NCI-H2081 treated with DMSO at 0.1 percent for 48 hours (cell line): ENCODE data around the gene HYAL2.
"Not testable (repeated sequence)": the region's sequence is repeated elsewhere in the genome, so short reads cannot be mapped to it uniquely, and the experiment has no call there.

Experiments used
- DNase-seq: peaks from one replicate; lab custom pipeline; 2025; lab: John Stamatoyannopoulos, UW

HYAL2 gene

GRCh38 chr3:50292159-50293078, 30.1 kb downstream of the HYAL2 start, which contains the start of gene IFRD2:
TSS of gene IFRD2 (minus strand) at chr3:50292429. CDS start at chr3:50292274, 155 bp downstream.
- DNase-seq: peak; percentile 72

GRCh38 chr3:50290161-50290641, 32.3 kb downstream of the HYAL2 start:
- no peak for DNase-seq

- DNase-seq: no peak
Measured at GRCh38 chr3:50289130-50289529, 33.4 kb downstream of the HYAL2 start.

- DNase-seq: no peak
Measured at GRCh38 chr3:50288387-50289007, 34.0 kb downstream of the HYAL2 start.

- no peak for DNase-seq
Measured at GRCh38 chr3:50287262-50287661, 35.3 kb downstream of the HYAL2 start.

GRCh38 chr3:50286322-50287227, 36.0 kb downstream of the HYAL2 start:
- DNase-seq: no peak

- DNase-seq: not testable (repeated sequence)
Measured at GRCh38 chr3:50284121-50284520, 38.4 kb downstream of the HYAL2 start.

GRCh38 chr3:50279255-50280016, 43.1 kb downstream of the HYAL2 start:
- no peak for DNase-seq

GRCh38 chr3:50278880-50279224, 43.7 kb downstream of the HYAL2 start, which contains the start of gene LSMEM2:
TSS of gene LSMEM2 (plus strand) at chr3:50279087. CDS start at chr3:50279114, 27 bp downstream.
- no peak for DNase-seq

- no peak for DNase-seq
Measured at GRCh38 chr3:50278123-50278879, 44.2 kb downstream of the HYAL2 start.

- no peak for DNase-seq
Measured at GRCh38 chr3:50276762-50277101, 45.8 kb downstream of the HYAL2 start.

GRCh38 chr3:50275996-50276761, 46.4 kb downstream of the HYAL2 start:
- no peak for DNase-seq

- DNase-seq: no peak
Measured at GRCh38 chr3:50275141-50275995, 47.2 kb downstream of the HYAL2 start.

- DNase-seq: no peak
Measured at GRCh38 chr3:50274371-50275104, 48.0 kb downstream of the HYAL2 start.

GRCh38 chr3:50273689-50274065, 48.9 kb downstream of the HYAL2 start:
- DNase-seq: no peak

GRCh38 chr3:50272911-50273688, 49.4 kb downstream of the HYAL2 start:
- no peak for DNase-seq

- DNase-seq: not testable (repeated sequence)
Measured at GRCh38 chr3:50272538-50272910, 50.0 kb downstream of the HYAL2 start.
